Measurements from ENCODE around the gene ADAMTSL5.

DNA sequence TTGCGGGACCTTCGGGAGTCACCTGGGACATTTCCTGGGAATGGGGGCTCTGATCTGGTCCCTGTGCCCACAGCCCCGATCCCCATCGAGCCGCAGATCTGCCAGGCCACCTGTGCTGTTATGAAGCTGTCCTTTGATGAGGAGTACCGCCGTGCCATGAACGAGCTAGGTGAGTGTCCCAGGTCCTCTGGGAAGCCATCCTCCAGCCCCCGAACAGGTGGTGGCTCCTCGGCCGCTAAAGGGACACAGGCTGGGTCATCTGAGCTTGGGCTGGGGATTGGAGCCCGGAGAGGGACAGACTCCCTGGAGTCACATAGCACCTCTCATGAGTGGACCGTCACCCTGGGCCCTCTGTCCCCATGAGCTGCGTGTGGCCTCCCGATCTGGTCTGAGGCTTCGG lies 54.9 kb downstream of the ADAMTSL5 start:
- TF ChIP-seq, protein P1, sequence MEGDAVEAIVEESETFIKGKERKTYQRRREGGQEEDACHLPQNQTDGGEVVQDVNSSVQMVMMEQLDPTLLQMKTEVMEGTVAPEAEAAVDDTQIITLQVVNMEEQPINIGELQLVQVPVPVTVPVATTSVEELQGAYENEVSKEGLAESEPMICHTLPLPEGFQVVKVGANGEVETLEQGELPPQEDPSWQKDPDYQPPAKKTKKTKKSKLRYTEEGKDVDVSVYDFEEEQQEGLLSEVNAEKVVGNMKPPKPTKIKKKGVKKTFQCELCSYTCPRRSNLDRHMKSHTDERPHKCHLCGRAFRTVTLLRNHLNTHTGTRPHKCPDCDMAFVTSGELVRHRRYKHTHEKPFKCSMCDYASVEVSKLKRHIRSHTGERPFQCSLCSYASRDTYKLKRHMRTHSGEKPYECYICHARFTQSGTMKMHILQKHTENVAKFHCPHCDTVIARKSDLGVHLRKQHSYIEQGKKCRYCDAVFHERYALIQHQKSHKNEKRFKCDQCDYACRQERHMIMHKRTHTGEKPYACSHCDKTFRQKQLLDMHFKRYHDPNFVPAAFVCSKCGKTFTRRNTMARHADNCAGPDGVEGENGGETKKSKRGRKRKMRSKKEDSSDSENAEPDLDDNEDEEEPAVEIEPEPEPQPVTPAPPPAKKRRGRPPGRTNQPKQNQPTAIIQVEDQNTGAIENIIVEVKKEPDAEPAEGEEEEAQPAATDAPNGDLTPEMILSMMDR (IDR thresholded peaks at IDR 0.05) = no peak
- no peak for TF ChIP-seq POLR2A (IDR thresholded peaks at IDR 0.05)

Data from esophagus squamous epithelium (tissue), 4 donors.